Measurements from ENCODE around the gene GNGT1.
"Not testable (repeated sequence)": the region's sequence is repeated elsewhere in the genome, so short reads cannot be mapped to it uniquely, and the experiment has no call there.

GNGT1 gene

DNA sequence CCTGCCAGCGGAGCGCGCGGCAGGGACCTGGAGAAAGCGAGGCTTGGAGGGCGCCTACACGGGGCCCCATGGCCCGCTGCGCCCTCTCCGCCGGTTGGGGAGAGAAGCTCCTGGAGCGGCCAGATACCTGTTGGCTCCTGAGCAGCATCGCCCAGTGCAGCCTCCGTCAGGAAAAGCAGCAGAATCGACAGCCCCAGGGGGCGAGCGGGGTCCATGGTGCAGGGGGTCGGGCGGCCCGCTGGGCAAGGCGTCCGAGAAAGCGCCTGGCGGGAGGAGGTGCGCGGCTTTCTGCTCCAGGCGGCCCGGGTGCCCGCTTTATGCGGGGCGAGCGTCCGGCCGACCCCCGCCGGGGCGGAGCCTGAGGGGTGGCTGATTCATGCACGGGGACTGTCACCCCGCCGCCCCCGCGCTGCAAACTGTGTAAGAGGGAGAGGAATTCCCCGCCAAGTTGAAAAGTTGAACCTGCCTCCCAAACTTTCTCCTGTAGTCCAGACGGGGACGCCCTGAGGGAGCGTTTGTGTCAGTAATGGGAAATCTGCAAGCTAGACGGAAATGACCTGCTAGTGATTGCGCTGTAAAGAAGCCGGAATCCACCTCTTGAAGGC, 15.8 kb upstream of the GNGT1 start, which contains the start of gene TFPI2:
TFPI2 (minus strand) TSS at position 290 of the 605 bp plus-strand sequence; CDS start at position 215, 75 bp downstream.
- no peaks in the 10 kb centered on the region for H3K9me3 Mint-ChIP-seq
- DNase-seq = peak; percentile 20 to 24
- peak within 1 kb of the TSS; percentile 87 to 89 for H3K4me3 Mint-ChIP-seq
- peak within 1 kb of the TSS in 1 of 2 donors; percentile 80 for H3K27ac Mint-ChIP-seq
- peaks cover 14% of the 10 kb centered on the region for H3K4me1 Mint-ChIP-seq
- peaks cover 54% of the 10 kb centered on the region for H3K27me3 Mint-ChIP-seq
- ATAC-seq = peak; percentile 74

DNA sequence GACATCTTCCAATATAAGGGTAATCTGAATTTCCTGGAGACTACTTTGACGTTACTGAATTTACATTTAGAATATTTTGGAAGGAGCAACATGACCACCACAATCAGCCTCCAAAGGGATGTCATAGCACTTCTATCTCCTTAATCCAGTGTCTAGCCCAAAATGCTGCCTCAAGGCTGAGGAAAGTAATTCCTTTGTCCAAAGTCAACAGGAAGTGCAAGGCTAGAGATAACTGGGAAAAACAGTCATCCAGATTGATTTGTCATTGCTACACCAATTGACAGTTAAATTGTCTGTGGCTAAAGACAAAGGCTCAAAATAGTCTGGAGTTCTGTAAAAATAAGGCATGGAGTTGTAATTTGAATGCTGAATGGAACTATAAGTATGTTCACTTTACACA, 11.9 kb upstream of the GNGT1 start:
- DNase-seq (no peak), ATAC-seq (no peak)
- Mint-ChIP-seq H3K4me1 (peaks cover 14% of the 10 kb centered on the region), H3K9me3 (no peaks in the 10 kb centered on the region), H3K27me3 (peaks cover 55% of the 10 kb centered on the region), H3K4me3 (no peak overlapping the region), H3K27ac (no peak overlapping the region)

DNA sequence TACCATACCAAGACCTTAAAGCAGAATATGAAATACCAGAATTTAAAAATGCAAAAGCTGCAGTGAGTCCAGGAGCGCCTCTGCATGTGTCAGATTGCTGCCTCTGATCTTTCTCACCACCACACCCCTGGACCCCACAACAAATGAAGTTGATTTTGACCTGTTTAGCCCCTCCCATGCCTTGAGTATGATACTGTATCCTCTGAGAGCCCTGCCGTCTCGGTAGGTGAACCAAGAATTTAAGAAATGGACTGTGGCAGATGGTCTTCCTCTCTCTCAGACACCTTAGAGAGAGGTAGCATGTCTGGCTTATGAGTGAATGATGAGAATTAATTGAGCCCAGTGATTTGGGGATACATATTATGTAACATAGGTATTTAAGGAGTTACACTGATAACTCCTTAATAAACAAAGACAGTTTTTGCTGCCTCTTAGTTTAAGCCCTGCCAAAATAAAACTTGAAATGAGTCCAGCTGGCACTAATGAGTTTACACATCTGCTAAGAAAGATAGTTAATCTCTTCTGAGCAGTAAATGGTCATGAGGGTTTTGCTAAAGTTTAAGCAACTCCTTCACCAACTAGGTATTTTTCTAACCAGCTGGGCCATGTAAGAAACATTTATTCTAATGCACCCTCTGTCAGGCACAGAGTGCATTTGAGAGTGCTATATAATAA, 11.3 kb upstream of the GNGT1 start:
- Mint-ChIP-seq H3K27ac (no peak overlapping the region), H3K9me3 (no peaks in the 10 kb centered on the region), H3K27me3 (peaks cover 55% of the 10 kb centered on the region), H3K4me1 (peaks cover 9% of the 10 kb centered on the region), H3K4me3 (no peak overlapping the region)
- DNase-seq = no peak
- ATAC-seq = no peak

DNA sequence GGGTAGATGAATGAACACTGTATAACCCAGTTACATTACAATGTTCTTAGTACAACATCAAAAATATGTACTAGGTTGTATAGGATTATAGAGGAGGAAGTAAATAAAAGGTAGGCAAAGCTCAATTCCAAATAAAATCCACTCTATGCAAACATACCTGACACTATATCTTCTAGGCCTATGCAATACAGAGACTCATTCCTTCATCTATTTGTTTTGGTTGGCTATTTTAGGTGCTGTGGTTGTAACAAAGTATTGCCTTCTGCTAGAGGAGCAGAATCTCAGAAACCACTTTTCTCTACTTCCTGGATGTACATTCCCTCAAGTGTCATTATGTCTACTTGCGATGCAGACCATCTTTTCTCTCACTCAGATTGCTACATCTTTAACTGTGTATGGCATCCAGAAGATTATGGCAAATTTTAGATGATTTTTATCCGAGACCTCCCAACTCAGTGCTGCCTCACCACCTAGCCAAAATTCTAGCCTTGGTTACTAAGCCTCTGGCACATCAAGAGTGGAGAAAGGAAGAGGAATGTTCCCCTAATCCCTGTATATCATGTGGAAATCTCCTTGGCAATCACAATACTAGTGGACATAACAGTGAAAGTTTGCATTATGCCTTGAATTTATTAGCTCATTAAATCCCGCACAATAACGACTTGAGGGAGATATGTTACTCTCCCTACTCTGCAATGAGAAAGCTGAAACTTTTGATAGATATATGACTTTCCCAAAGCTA, 10.3 kb upstream of the GNGT1 start:
- H3K9me3 Mint-ChIP-seq = no peaks in the 10 kb centered on the region
- DNase-seq (no peak), ATAC-seq (no peak)
- H3K27ac Mint-ChIP-seq = no peak overlapping the region
- no peaks in the 10 kb centered on the region for H3K4me1 Mint-ChIP-seq
- H3K4me3 Mint-ChIP-seq = no peak overlapping the region
- peaks cover 48% of the 10 kb centered on the region for H3K27me3 Mint-ChIP-seq

DNA sequence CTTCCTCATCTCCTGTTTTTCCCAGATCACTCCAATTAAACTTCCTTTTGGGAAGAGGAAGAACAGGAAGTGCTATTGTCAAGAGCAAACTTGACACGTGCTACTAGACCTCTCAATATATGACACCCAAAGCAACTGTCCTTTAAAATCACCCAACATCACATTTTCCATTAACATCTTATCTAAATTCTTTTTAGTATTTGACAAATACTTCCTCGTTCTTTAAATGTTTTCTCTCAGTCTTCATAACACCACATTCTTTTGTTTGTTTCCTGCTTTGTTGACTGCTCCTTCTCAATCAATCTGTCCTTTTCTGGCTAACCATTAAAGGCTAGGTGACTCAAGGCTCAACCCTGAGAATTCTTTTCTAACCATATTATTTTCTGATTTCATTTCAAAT, 8.7 kb upstream of the GNGT1 start:
- no peak overlapping the region for H3K27ac Mint-ChIP-seq
- no peak overlapping the region for H3K4me3 Mint-ChIP-seq
- H3K9me3 Mint-ChIP-seq = no peaks in the 10 kb centered on the region
- peaks cover 38% of the 10 kb centered on the region for H3K27me3 Mint-ChIP-seq
- DNase-seq (no peak), ATAC-seq (no peak)
- H3K4me1 Mint-ChIP-seq = no peaks in the 10 kb centered on the region

DNA sequence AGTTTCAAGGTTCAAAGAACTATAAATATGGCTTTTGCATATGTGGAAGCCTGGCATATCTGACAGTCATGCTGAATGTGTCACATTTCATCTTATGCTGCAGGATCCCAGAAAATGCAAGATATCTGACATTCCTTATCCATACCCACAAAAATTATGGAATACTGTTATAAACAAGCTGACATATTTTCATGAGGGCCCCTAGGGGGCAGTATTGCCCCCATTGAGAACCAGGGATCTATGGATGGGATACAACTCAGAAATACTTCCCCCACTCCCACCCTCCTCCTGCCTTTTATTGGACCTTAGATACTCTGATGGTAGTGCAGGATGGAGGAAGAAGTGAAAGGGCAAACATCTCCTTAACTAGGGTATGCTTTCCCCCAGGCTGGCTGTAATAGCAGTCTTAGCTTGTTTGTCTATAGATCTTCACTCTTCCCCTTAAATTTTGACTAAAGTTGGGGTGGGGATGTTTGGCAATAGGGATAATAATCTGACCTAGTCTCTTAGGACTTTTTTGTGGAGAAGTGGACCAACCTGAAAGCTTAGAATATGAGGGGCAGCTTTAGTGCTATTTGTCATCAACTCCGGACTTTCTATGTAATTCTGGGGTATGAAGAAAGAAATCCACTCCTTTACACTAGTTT, 3.5 kb upstream of the GNGT1 start:
- peaks cover 18% of the 10 kb centered on the region for H3K27me3 Mint-ChIP-seq
- DNase-seq (no peak), ATAC-seq (no peak)

DNA sequence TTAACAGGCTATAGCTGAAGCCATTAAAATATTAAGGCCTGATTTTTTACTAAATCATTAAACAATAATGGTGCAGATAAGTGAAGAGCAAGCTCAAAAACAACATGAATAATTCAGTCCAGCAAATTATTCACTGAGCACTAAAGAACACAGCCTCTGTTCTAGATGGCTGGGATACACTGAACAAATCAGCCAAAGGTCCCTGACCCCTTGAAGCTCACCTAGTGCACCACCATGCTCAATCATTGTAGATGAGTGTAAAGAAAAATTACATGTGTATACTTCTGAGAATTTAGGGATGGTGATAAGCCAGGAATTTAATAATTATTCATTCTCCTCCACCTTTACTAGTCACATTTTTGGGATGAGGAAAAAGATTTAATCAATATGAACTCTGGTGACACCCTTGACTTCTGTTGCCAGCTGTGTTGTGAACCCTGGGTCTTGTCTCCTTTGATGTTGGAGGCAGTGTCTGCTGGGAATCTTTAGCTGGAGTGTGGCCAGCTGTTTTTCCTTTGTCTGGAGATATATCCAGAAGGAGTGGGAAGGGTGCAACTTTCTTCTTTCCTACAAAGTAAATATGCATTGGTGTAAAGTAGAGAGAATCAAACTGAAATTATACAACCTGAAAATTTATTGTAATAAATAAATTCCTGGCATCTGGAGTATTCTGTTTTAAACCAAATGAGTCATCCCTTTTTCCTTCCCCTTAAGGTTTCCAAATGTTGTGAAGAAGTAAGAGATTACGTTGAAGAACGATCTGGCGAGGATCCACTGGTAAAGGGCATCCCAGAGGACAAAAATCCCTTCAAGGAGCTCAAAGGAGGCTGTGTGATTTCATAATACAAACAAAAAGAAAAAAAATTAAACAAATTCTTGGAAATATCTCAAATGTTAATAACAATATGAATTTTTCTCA, 4.0 kb downstream of the GNGT1 start:
- Mint-ChIP-seq H3K9me3 (no peaks in the 10 kb centered on the region), H3K4me1 (no peaks in the 10 kb centered on the region), H3K27me3 (no peaks in the 10 kb centered on the region), H3K27ac (no peak overlapping the region), H3K4me3 (no peak overlapping the region)
- ATAC-seq = no peak
- DNase-seq = no peak

More for the DNA sequence above, 3.5 kb upstream of the GNGT1 start:
- Mint-ChIP-seq H3K4me1 (no peaks in the 10 kb centered on the region), H3K9me3 (no peaks in the 10 kb centered on the region), H3K4me3 (no peak overlapping the region), H3K27ac (no peak overlapping the region)

DNA sequence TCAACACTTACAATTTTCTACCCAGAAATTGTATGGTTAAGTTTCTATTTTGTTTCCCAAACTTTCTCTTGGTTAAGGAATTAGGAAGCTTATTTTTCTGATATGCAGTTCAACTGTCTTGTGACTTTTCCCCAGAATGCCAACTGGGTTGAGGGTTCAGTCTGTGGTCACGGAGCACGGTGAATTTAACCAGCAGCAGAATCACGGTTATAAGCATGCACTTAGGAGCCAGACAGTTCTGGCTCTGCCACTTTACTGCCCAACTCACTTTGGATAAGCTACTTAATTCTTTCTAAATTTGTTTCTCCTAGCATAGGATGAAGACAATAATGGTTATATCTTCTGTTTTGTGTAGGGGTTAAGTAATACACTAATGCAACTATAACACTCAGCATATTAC, 4.9 kb downstream of the GNGT1 start:
- not testable (repeated sequence) for H3K4me3 Mint-ChIP-seq, H3K9me3 Mint-ChIP-seq, DNase-seq, H3K4me1 Mint-ChIP-seq, ATAC-seq, H3K27ac Mint-ChIP-seq, H3K27me3 Mint-ChIP-seq

DNA sequence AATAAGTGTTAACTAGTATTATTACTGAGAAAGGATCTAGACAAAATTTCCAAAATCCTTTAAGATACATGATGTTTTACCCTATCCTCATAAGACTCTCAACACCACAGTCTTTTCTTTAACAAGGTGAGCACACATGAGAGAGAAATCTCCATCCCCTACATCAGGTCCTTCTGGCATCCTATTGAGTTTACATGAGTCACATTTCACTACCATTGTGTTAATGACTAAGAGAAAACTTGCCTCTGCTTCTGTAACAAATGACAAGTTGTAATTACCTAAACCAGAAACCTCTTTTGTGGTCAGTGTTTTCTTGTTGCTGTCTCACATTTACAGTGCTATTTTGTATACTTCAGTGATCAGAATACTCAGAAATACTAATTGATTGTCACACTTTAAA, 5.3 kb downstream of the GNGT1 start:
- H3K27ac Mint-ChIP-seq, ATAC-seq, H3K4me1 Mint-ChIP-seq, DNase-seq, H3K9me3 Mint-ChIP-seq, H3K4me3 Mint-ChIP-seq, H3K27me3 Mint-ChIP-seq: not testable (repeated sequence)

DNA sequence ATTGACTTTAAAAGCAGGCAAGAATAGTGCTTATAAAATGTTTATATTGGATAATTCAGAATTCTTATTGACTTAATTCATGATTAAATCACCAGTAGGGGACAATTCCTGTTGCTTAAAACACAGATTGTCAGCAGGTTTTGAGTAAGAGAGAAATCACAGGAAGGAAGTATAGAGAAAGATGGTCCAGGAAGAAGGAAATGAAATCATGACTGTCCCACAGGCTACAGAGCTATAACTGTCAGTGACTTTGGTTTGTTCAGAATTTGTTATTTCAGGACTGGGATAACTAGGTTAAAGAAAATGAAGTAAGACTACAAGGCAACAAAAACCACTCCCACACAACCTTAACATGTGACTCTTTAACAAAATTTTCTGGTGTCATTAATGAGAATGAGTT, 6.8 kb downstream of the GNGT1 start:
- Mint-ChIP-seq H3K27ac (no peak overlapping the region), H3K4me3 (no peak overlapping the region), H3K4me1 (no peaks in the 10 kb centered on the region), H3K9me3 (no peaks in the 10 kb centered on the region), H3K27me3 (peaks cover 21% of the 10 kb centered on the region)
- no peak for ATAC-seq
- DNase-seq = no peak

DNA sequence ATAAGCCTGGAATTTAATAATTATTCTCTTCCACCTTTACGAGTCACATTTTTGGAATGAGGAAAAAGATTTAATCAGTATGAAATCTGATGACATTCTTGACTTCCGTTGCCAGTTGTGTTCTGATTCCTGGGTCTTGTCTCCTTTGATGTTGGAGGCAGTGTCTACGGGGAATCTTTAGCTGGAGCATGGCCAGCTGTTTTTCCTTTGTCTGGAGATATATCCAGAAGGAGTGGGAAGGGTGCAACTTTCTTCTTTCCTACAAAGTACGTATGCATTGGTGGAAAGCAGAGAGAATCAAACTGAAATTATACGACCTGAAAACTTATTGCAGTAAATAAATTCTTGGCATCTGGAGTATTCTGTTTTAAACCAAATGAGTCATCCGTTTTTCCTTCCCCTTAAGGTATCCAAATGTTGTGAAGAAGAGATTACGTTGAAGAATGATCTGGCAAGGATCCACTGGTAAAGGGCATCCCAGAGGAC, 8.3 kb downstream of the GNGT1 start:
- Mint-ChIP-seq H3K4me1 (no peaks in the 10 kb centered on the region), H3K9me3 (no peaks in the 10 kb centered on the region), H3K27me3 (peaks cover 24% of the 10 kb centered on the region), H3K27ac (no peak overlapping the region), H3K4me3 (no peak overlapping the region)
- ATAC-seq = no peak
- DNase-seq = no peak

DNA sequence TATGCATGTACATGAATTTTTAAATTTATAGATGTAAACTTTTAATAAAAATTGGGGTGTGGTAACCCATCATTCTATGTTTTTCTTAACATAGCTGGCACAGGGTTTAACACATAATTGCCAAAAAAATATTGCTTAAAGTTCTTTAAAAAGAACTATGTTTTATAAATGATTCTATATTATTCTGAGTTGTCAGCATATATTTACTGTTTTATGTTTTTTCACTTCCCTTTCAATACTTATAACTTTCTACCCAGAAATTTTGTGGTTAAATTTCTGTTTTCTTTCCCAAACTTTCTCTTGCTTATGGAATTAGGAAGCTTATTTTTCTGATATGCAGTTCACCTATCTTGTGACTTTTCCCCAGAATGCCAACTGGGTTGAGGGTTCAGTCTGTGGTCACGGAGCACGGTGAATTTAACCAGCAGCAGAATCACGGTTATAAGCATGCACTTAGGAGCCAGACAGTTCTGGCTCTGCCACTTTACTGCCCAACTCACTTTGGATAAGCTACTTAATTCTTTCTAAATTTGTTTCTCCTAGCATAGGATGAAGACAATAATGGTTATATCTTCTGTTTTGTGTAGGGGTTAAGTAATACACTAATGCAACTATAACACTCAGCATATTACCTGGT, 9.0 kb downstream of the GNGT1 start:
- not testable (repeated sequence) for H3K4me3 Mint-ChIP-seq, ATAC-seq, DNase-seq, H3K4me1 Mint-ChIP-seq, H3K27ac Mint-ChIP-seq, H3K9me3 Mint-ChIP-seq
- H3K27me3 Mint-ChIP-seq = peaks cover 31% of the 10 kb centered on the region

DNA sequence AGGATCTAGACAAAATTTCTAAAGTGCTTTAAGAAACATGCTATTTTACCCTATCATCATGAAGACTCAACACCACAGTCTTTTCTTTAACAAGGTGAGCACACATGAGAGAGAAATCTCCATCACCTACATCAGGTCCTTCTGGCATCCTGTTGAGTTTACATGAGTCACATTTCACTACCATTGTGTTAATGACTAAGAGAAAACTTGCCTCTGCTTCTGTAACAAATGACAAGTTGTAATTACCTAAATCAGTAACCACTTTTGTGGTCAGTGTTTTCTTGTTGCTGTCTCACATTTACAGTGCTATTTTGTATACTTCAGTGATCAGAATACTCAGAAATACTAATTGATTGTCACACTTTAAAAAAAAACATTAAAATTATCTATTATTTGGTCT, 9.5 kb downstream of the GNGT1 start:
- H3K27ac Mint-ChIP-seq, H3K4me1 Mint-ChIP-seq, H3K4me3 Mint-ChIP-seq, H3K9me3 Mint-ChIP-seq, ATAC-seq, DNase-seq: not testable (repeated sequence)
- H3K27me3 Mint-ChIP-seq = peaks cover 36% of the 10 kb centered on the region

DNA sequence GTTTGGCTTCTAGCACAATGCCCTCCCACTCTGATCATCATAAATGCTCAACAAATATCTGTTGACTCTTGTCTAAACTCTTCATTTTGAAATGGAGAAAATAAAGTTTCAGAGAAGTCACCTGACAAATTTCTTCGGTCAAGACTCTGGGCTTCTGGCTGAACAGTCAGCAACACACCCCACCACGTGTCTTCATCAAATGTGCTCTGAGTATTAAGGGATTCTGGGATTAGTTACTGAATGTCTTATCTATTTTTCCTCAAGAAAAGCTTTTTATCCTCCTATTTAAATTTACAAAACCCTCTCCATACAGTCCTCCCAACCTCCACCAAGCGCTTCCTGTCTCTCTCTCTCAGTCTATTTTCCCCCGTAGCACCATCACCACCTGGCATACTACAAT, 9.9 kb downstream of the GNGT1 start:
- peak overlapping the region in 1 of 2 donors; percentile 22 for H3K27ac Mint-ChIP-seq
- not testable (repeated sequence) for ATAC-seq, H3K4me1 Mint-ChIP-seq, DNase-seq, H3K4me3 Mint-ChIP-seq, H3K9me3 Mint-ChIP-seq
- peaks cover 41% of the 10 kb centered on the region for H3K27me3 Mint-ChIP-seq

Data from stimulated activated naive CD8-positive, alpha-beta T cell treated with anti-CD3 and anti-CD28 coated beads, Interleukin-15, amount 100 ng/mL, for 72 hours (primary cell).